SK-N-SH (cell line): Measurements from ENCODE around the gene IL4.

Experiments
- CTCF ChIP-seq: fragments of 200-600 bp; sonication (generic); IDR thresholded peaks from 2 replicates; pipeline ENCODE4 v1.6.1; 2017; ENCODE audit warnings: antibody characterized with exemption, mild to moderate bottlenecking, moderate library complexity
- ELF1 ChIP-seq: IDR thresholded peaks from 2 replicates; pipeline ENCODE4 v1.4.0; 2012
- IRF3 ChIP-seq: fragments of 150-350 bp; IDR thresholded peaks from 2 replicates; pipeline ENCODE4 v1.6.1; 2016; ENCODE audit warnings: mild to moderate bottlenecking, low read depth, low read length
- MAX ChIP-seq: IDR thresholded peaks from 2 replicates; pipeline ENCODE4 v1.4.0; 2012; ENCODE audit warnings: low read depth
- NRF1 ChIP-seq: IDR thresholded peaks from 2 replicates; pipeline ENCODE4 v1.6.1; 2012; ENCODE audit warnings: low read depth, mild to moderate bottlenecking, low read length
- PBX3 ChIP-seq: IDR thresholded peaks from 2 replicates; pipeline ENCODE4; 2012
- RAD21 ChIP-seq: IDR thresholded peaks from 2 replicates; pipeline ENCODE4 v1.6.1; 2012; ENCODE audit warnings: mild to moderate bottlenecking, low read length
- RFX5 ChIP-seq: IDR thresholded peaks from 2 replicates; pipeline ENCODE4 v1.6.1; 2012; ENCODE audit warnings: mild to moderate bottlenecking, improper control_type of control experiment, low read length
- SIN3A ChIP-seq: IDR thresholded peaks from 2 replicates; pipeline ENCODE4 v1.6.1; 2012; ENCODE audit warnings: low read depth, mild to moderate bottlenecking, low read length, moderate library complexity, borderline replicate concordance
- YY1 ChIP-seq: IDR thresholded peaks from 2 replicates; pipeline ENCODE4 v1.4.0; 2012; ENCODE audit warnings: low read depth, mild to moderate bottlenecking

GRCh38 chr5:132629230-132629944, 44.4 kb upstream of the IL4 start:
- TF ChIP-seq CTCF (no peak), YY1 (no peak), MAX (no peak), IRF3 (no peak), RFX5 (no peak), SIN3A (no peak), RAD21 (no peak), NRF1 (no peak), PBX3 (no peak), ELF1 (no peak)
